ENCODE data around the gene AUTS2.
A peak's percentile ranks its signal among the peaks of the same experiment; 100 is the strongest.

AUTS2 gene

GRCh38 chr7:70583965-70584883 lies 985.9 kb downstream of the AUTS2 start:
- no peak overlapping the region for H3K4me3 ChIP-seq (ENCODE audit: low read length, poor library complexity, severe bottlenecking)
- no peaks in the 10 kb centered on the region for H3K36me3 ChIP-seq (ENCODE audit: insufficient read depth, low read length)
- H3F3A ChIP-seq (ENCODE audit: low read depth): no peaks in the 10 kb centered on the region
- no peaks in the 10 kb centered on the region for H3K27me3 ChIP-seq (ENCODE audit: insufficient read depth, low read length, poor library complexity, severe bottlenecking)
- H3K4me1 ChIP-seq (ENCODE audit: insufficient read depth, low read length, poor library complexity, severe bottlenecking): peaks cover 6% of the 10 kb centered on the region
- no peaks in the 10 kb centered on the region for H3K9me3 ChIP-seq (ENCODE audit: insufficient read depth, low read depth, low read length)
- H3K9ac ChIP-seq (ENCODE audit: low read depth, low read length, poor library complexity, severe bottlenecking): no peak overlapping the region
- no peak for TF ChIP-seq EZH2phosphoT487 (IDR thresholded peaks at IDR 0.05; ENCODE audit: borderline replicate concordance)
- no peak for TF ChIP-seq CTCF (conservative IDR thresholded peaks at IDR 0.05; ENCODE audit: low read length)
- H2AFZ ChIP-seq (ENCODE audit: low read length): no peak overlapping the region
- H3K9me2 ChIP-seq (replicated peaks; ENCODE audit: low read depth, low read length): no peaks in the 10 kb centered on the region
- H3K79me2 ChIP-seq (ENCODE audit: insufficient read depth, low read length): no peaks in the 10 kb centered on the region
- no peaks in the 10 kb centered on the region for H4K20me1 ChIP-seq (ENCODE audit: insufficient read depth, low read length, poor library complexity, severe bottlenecking)
- no peak overlapping the region for H3K4me2 ChIP-seq (ENCODE audit: low read depth, low read length, poor library complexity, severe bottlenecking)

GRCh38 chr7:70585071-70585470 lies 986.8 kb downstream of the AUTS2 start:
- Histone ChIP-seq H2AFZ (ENCODE audit: low read length) (no peak overlapping the region), H3K4me3 (ENCODE audit: low read length, poor library complexity, severe bottlenecking) (no peak overlapping the region), H3K79me2 (ENCODE audit: insufficient read depth, low read length) (no peaks in the 10 kb centered on the region), H3K36me3 (ENCODE audit: insufficient read depth, low read length) (no peaks in the 10 kb centered on the region), H3F3A (ENCODE audit: low read depth) (no peaks in the 10 kb centered on the region), H3K4me2 (ENCODE audit: low read depth, low read length, poor library complexity, severe bottlenecking) (no peak overlapping the region), H3K9me3 (ENCODE audit: insufficient read depth, low read depth, low read length) (no peaks in the 10 kb centered on the region), H3K4me1 (ENCODE audit: insufficient read depth, low read length, poor library complexity, severe bottlenecking) (no peaks in the 10 kb centered on the region), H3K27me3 (ENCODE audit: insufficient read depth, low read length, poor library complexity, severe bottlenecking) (no peaks in the 10 kb centered on the region), H4K20me1 (ENCODE audit: insufficient read depth, low read length, poor library complexity, severe bottlenecking) (no peaks in the 10 kb centered on the region), H3K9ac (ENCODE audit: low read depth, low read length, poor library complexity, severe bottlenecking) (no peak overlapping the region), H3K9me2 (replicated peaks; ENCODE audit: low read depth, low read length) (no peaks in the 10 kb centered on the region)
- TF ChIP-seq EZH2phosphoT487 (IDR thresholded peaks at IDR 0.05; ENCODE audit: borderline replicate concordance) (no peak), CTCF (conservative IDR thresholded peaks at IDR 0.05; ENCODE audit: low read length) (peak; percentile 69)

- H3K4me3 ChIP-seq (ENCODE audit: low read length, poor library complexity, severe bottlenecking): no peak overlapping the region
- no peaks in the 10 kb centered on the region for H3K27me3 ChIP-seq (ENCODE audit: insufficient read depth, low read length, poor library complexity, severe bottlenecking)
- H3K36me3 ChIP-seq (ENCODE audit: insufficient read depth, low read length): no peaks in the 10 kb centered on the region
- no peaks in the 10 kb centered on the region for H3K9me2 ChIP-seq (replicated peaks; ENCODE audit: low read depth, low read length)
- no peaks in the 10 kb centered on the region for H3K9me3 ChIP-seq (ENCODE audit: insufficient read depth, low read depth, low read length)
- TF ChIP-seq EZH2phosphoT487 (IDR thresholded peaks at IDR 0.05; ENCODE audit: borderline replicate concordance): no peak
- no peaks in the 10 kb centered on the region for H3K79me2 ChIP-seq (ENCODE audit: insufficient read depth, low read length)
- H3K4me2 ChIP-seq (ENCODE audit: low read depth, low read length, poor library complexity, severe bottlenecking): no peak overlapping the region
- no peaks in the 10 kb centered on the region for H3K4me1 ChIP-seq (ENCODE audit: insufficient read depth, low read length, poor library complexity, severe bottlenecking)
- H2AFZ ChIP-seq (ENCODE audit: low read length): no peak overlapping the region
- no peaks in the 10 kb centered on the region for H3F3A ChIP-seq (ENCODE audit: low read depth)
- no peak overlapping the region for H3K9ac ChIP-seq (ENCODE audit: low read depth, low read length, poor library complexity, severe bottlenecking)
- no peaks in the 10 kb centered on the region for H4K20me1 ChIP-seq (ENCODE audit: insufficient read depth, low read length, poor library complexity, severe bottlenecking)
These were observed 988.5 kb downstream of the AUTS2 start for GRCh38 chr7:70586822-70587221.
